Neuronal stem cell (in vitro differentiated cells): ENCODE results near the gene ATP6V0A1.
A peak's percentile ranks its signal among the peaks of the same experiment; 100 is the strongest.

ENCODE experiments used
- DNase-seq: peaks from one replicate; pipeline ENCODE4 v3.0.0-alpha.2; 2013; ENCODE audit warnings: low spot score
- H2AFZ ChIP-seq: one replicate; pipeline ENCODE4 v1.6.1; 2013; ENCODE audit warnings: mild to moderate bottlenecking, low read length, inconsistent platforms
- H2AK5ac ChIP-seq: 2 replicates; pipeline ENCODE4 v1.6.1; 2013; ENCODE audit warnings: low read depth, mild to moderate bottlenecking, inconsistent platforms, low read length, moderate library complexity, mixed read lengths
- H2BK120ac ChIP-seq: 2 replicates; pipeline ENCODE4 v1.6.1; 2013; ENCODE audit warnings: low read depth, mild to moderate bottlenecking, inconsistent platforms, low read length, moderate library complexity, mixed read lengths
- H2BK12ac ChIP-seq: one replicate; pipeline ENCODE4 v1.6.1; 2013; ENCODE audit warnings: low read length, inconsistent platforms
- H2BK15ac ChIP-seq: 2 replicates; pipeline ENCODE4 v1.6.1; 2013; ENCODE audit warnings: mild to moderate bottlenecking, low read length, inconsistent platforms, mixed read lengths
- H2BK5ac ChIP-seq: one replicate; pipeline ENCODE4 v1.6.1; 2013; ENCODE audit warnings: inconsistent platforms, mild to moderate bottlenecking, low read length, moderate library complexity
- H3K14ac ChIP-seq: one replicate; pipeline ENCODE4 v1.6.1; 2013; ENCODE audit warnings: low read length, inconsistent platforms
- H3K18ac ChIP-seq: 2 replicates; pipeline ENCODE4 v1.6.1; 2013; ENCODE audit warnings: low read length, inconsistent platforms
- H3K23ac ChIP-seq: 2 replicates; pipeline ENCODE4 v1.6.1; 2013; ENCODE audit warnings: low read depth, mild to moderate bottlenecking, mixed read lengths, low read length, inconsistent platforms; ENCODE audit not compliant: poor library complexity
- H3K27ac ChIP-seq: replicated peaks from 3 replicates; pipeline ENCODE4 v1.5.1; 2013; ENCODE audit warnings: low read length, inconsistent platforms
- H3K27me3 ChIP-seq, 3 experiments: 2 replicates each; pipeline ENCODE4 v1.6.1; 2013; ENCODE audit warnings: low read length in 3 of 3, mild to moderate bottlenecking in 2 of 3, inconsistent platforms in 1 of 3, low read depth in 1 of 3, mixed read lengths in 1 of 3, moderate library complexity in 1 of 3; ENCODE audit not compliant: control insufficient read depth in 3 of 3, insufficient read depth in 3 of 3
- H3K36me3 ChIP-seq, 2 donors: replicated peaks in 1 of 2; 2 replicates each; pipeline ENCODE4 v1.6.1; 2013; ENCODE audit warnings: low read length in 2 of 2; ENCODE audit not compliant: control insufficient read depth in 2 of 2, insufficient read depth in 2 of 2
- H3K4ac ChIP-seq: 2 replicates; pipeline ENCODE4 v1.6.1; 2013; ENCODE audit warnings: inconsistent platforms, mild to moderate bottlenecking, low read length, moderate library complexity
- H3K4me1 ChIP-seq, 2 donors: 1 replicate in 1 of 2; 2 replicates in 1 of 2; pipeline ENCODE4 v1.6.1; 2013; ENCODE audit warnings: low read length in 2 of 2, low read depth in 1 of 2; ENCODE audit not compliant: control insufficient read depth in 2 of 2, insufficient read depth in 1 of 2
- H3K4me2 ChIP-seq: one replicate; pipeline ENCODE4 v1.6.1; 2013; ENCODE audit warnings: mild to moderate bottlenecking, low read length, inconsistent platforms; ENCODE audit not compliant: insufficient read depth, poor library complexity, severe bottlenecking
- H3K4me3 ChIP-seq, 2 donors: 2 replicates each; pipeline ENCODE4 v1.5.1; 2013; ENCODE audit warnings: low read length in 2 of 2, mild to moderate bottlenecking in 2 of 2, inconsistent platforms in 1 of 2, moderate library complexity in 1 of 2
- H3K79me1 ChIP-seq: one replicate; pipeline ENCODE4 v1.6.1; 2013; ENCODE audit warnings: low read depth, mild to moderate bottlenecking, inconsistent platforms, low read length, moderate library complexity
- H3K9ac ChIP-seq: one replicate; pipeline ENCODE4 v1.6.1; 2013; ENCODE audit warnings: mild to moderate bottlenecking, low read depth, low read length, inconsistent platforms; ENCODE audit not compliant: poor library complexity
- H3K9me3 ChIP-seq, 2 donors: replicated peaks in 1 of 2; 2 replicates each; pipeline versions ENCODE3 to v1.6.1; 2013; ENCODE audit warnings: low read length in 2 of 2, mild to moderate bottlenecking in 2 of 2, inconsistent platforms in 1 of 2, low read depth in 1 of 2, mixed read lengths in 1 of 2, moderate library complexity in 1 of 2; ENCODE audit not compliant: control insufficient read depth in 2 of 2, insufficient read depth in 1 of 2
- H4K8ac ChIP-seq: one replicate; pipeline ENCODE4 v1.6.1; 2013; ENCODE audit warnings: low read depth, mild to moderate bottlenecking, inconsistent platforms, low read length, moderate library complexity
- H4K91ac ChIP-seq: one replicate; pipeline ENCODE4 v1.6.1; 2013; ENCODE audit warnings: low read length, low read depth, mild to moderate bottlenecking, inconsistent platforms; ENCODE audit not compliant: poor library complexity
- WGBS, 2 donors: extraction: QIAGEN DNeasy Blood & Tissue Kit; methylation state at CpG; one replicate each; pipeline ENCODE4 v1.1.7; 2013; ENCODE audit warnings: missing lambda C conversion rate in 2 of 2, mixed read lengths in 1 of 2; ENCODE audit not compliant: insufficient read length in 2 of 2, insufficient replicate concordance in 1 of 2; ENCODE audit errors: extremely low coverage in 2 of 2; 5-methylcytosine and 5-hydroxymethylcytosine counted together

ATP6V0A1 gene

GRCh38 chr17:42502091-42502490, 43.4 kb downstream of the ATP6V0A1 start:
- H4K8ac ChIP-seq, result no peak overlapping the region
- no peak overlapping the region for H2BK12ac ChIP-seq
- no peak overlapping the region for H2AFZ ChIP-seq
- no peak overlapping the region for H3K9ac ChIP-seq
- H3K4me3 ChIP-seq, result no peak overlapping the region
- H3K4ac ChIP-seq, result no peak overlapping the region
- H3K4me1 ChIP-seq, result peaks cover 7 to 12% of the 10 kb centered on the region in 2 donors
- H2BK15ac ChIP-seq, result no peak overlapping the region
- H2BK120ac ChIP-seq, result no peak overlapping the region
- H3K79me1 ChIP-seq, result no peaks in the 10 kb centered on the region
- no peak overlapping the region for H2AK5ac ChIP-seq
- H3K9me3 ChIP-seq, result no peaks in the 10 kb centered on the region
- no peak overlapping the region for H3K23ac ChIP-seq
- no peak overlapping the region for H4K91ac ChIP-seq
- H3K14ac ChIP-seq, result no peak overlapping the region
- no CpG with 5 or more reads among the region's 5 CpGs for WGBS, 2 donors
- no peak for DNase-seq
- no peaks in the 10 kb centered on the region for H3K27me3 ChIP-seq
- no peak overlapping the region for H3K4me2 ChIP-seq
- peak overlapping the region; percentile 19 for H3K27ac ChIP-seq
- no peak overlapping the region for H2BK5ac ChIP-seq
- H3K36me3 ChIP-seq, result peaks cover 11 to 77% of the 10 kb centered on the region in 2 donors
- H3K18ac ChIP-seq, result no peak overlapping the region

- no peak overlapping the region for H2BK120ac ChIP-seq
- no peak overlapping the region for H4K91ac ChIP-seq
- H4K8ac ChIP-seq, result no peak overlapping the region
- H3K23ac ChIP-seq, result no peak overlapping the region
- H3K79me1 ChIP-seq, result no peaks in the 10 kb centered on the region
- H2BK15ac ChIP-seq, result no peak overlapping the region
- H3K4me1 ChIP-seq, result peaks cover 14 to 17% of the 10 kb centered on the region in 2 donors
- peaks cover 12 to 78% of the 10 kb centered on the region in 2 donors for H3K36me3 ChIP-seq
- DNase-seq, result no peak
- H2BK12ac ChIP-seq, result no peak overlapping the region
- no peak overlapping the region for H3K4me2 ChIP-seq
- H3K14ac ChIP-seq, result no peak overlapping the region
- no peak overlapping the region for H2AK5ac ChIP-seq
- no peak overlapping the region for H2BK5ac ChIP-seq
- no CpG with 5 or more reads among the region's 1 CpG for WGBS, 2 donors
- H2AFZ ChIP-seq, result no peak overlapping the region
- H3K9ac ChIP-seq, result no peak overlapping the region
- H3K27ac ChIP-seq, result no peak overlapping the region
- H3K27me3 ChIP-seq, result no peaks in the 10 kb centered on the region
- no peaks in the 10 kb centered on the region for H3K9me3 ChIP-seq
- H3K4ac ChIP-seq, result no peak overlapping the region
- no peak overlapping the region for H3K18ac ChIP-seq
- H3K4me3 ChIP-seq, result no peak overlapping the region
Observed at GRCh38 chr17:42502926-42503325, 44.2 kb downstream of the ATP6V0A1 start.

GRCh38 chr17:42507671-42508070, 49.0 kb downstream of the ATP6V0A1 start:
- Histone ChIP-seq H3K79me1 (no peaks in the 10 kb centered on the region), H3K27me3 (no peaks in the 10 kb centered on the region), H3K23ac (no peak overlapping the region), H2BK15ac (no peak overlapping the region), H3K27ac (peak overlapping the region; percentile 24), H3K4me2 (no peak overlapping the region), H3K4me1 (peaks cover 14 to 17% of the 10 kb centered on the region in 2 donors), H4K91ac (no peak overlapping the region), H2BK120ac (no peak overlapping the region), H3K36me3 (peaks cover 17 to 66% of the 10 kb centered on the region in 2 donors), H4K8ac (no peak overlapping the region), H3K18ac (no peak overlapping the region), H2AFZ (no peak overlapping the region), H3K14ac (no peak overlapping the region), H3K9me3 (no peaks in the 10 kb centered on the region), H3K4ac (no peak overlapping the region), H2BK12ac (no peak overlapping the region), H3K9ac (no peak overlapping the region), H2BK5ac (no peak overlapping the region), H3K4me3 (no peak overlapping the region), H2AK5ac (no peak overlapping the region)
- DNase-seq, result no peak
- no CpG with 5 or more reads among the region's 4 CpGs for WGBS, 2 donors

GRCh38 chr17:42508426-42509165, 49.9 kb downstream of the ATP6V0A1 start:
- Histone ChIP-seq H2BK12ac (no peak overlapping the region), H3K18ac (no peak overlapping the region), H3K27ac (no peak overlapping the region), H2BK5ac (no peak overlapping the region), H3K4ac (no peak overlapping the region), H3K27me3 (no peaks in the 10 kb centered on the region), H2AFZ (no peak overlapping the region), H2AK5ac (no peak overlapping the region), H3K23ac (no peak overlapping the region), H3K4me1 (peaks cover 14 to 17% of the 10 kb centered on the region in 2 donors), H2BK15ac (no peak overlapping the region), H4K8ac (no peak overlapping the region), H3K36me3 (peaks cover 17 to 60% of the 10 kb centered on the region in 2 donors), H3K79me1 (no peaks in the 10 kb centered on the region), H3K9me3 (no peaks in the 10 kb centered on the region), H2BK120ac (no peak overlapping the region), H3K4me2 (no peak overlapping the region), H3K4me3 (no peak overlapping the region), H3K9ac (no peak overlapping the region), H3K14ac (no peak overlapping the region), H4K91ac (no peak overlapping the region)
- WGBS, 2 donors, result no CpG with 5 or more reads among the region's 12 CpGs
- DNase-seq, result no peak
